HG03460 (cell line): Measurements from ENCODE around the gene HLTF.
"Not testable (repeated sequence)": the region's sequence is repeated elsewhere in the genome, so short reads cannot be mapped to it uniquely, and the experiment has no call there.

ENCODE experiments used
- ATAC-seq: cut with Tn5 transposase; IDR thresholded peaks from one replicate; pipeline ENCODE4 v1.9.1; 2021; ENCODE audit not compliant: unreplicated experiment

The HLTF gene

DNA sequence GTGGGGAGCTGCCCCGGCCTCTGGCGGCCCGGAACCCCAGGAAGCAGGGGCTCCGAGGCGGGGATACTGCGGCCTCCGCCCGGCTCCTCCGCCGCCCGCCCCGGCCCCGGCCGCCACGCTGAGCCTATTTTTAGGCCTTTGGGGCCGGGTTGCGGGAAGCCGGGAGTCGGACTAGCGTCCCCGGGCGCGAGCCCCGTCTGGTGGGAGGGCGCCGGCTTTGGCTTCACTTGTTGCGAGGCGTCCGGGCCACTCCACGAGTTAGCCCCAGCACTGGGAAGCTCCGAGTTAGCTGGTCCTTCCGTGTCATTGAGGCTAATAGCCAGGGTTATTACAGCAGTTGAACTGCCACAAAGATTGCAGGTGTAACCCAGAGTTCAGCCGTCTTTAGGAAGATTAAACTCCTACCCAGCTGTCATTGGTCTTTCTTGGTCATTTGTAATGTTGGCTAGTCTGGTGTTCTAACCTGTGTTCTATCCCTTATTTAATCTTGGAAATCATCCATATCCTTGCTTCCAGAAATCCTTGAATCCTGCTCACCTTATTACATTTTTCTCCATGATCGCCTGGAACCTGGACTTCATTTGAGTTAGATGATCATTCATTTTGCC is 94.2 kb downstream of the HLTF start:
- peak; percentile 17 for ATAC-seq

- peak; percentile 80 for ATAC-seq
These were observed 94.9 kb downstream of the HLTF start, which contains the start of gene GYG1 for GRCh38 chr3:148991219-148992026. Gene GYG1, plus strand, starts transcription at chr3:148991540. Its CDS starts 101 bp downstream, at chr3:148991641.

DNA sequence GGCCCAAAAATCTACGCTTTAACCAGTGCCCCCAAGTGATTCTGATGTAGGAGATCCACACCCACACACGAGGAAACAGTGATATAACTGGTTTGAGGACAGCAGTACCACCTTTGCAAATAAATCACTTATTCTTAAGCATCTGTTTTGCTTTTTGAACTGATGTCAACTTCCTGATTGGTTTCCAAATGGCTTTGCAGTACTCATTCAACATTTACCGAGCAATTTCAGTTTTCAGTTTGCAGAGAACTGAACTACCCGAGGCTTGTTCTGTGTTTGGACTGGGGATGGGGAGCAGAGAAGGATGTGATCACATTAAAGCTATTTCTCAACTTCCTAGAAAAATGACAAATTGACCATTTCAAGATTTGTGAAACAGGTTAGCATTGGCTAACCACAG is 96.1 kb downstream of the HLTF start:
- peak; percentile 47 for ATAC-seq

GRCh38 chr3:148987551-148987950 is 98.8 kb downstream of the HLTF start:
- ATAC-seq, result not testable (repeated sequence)

DNA sequence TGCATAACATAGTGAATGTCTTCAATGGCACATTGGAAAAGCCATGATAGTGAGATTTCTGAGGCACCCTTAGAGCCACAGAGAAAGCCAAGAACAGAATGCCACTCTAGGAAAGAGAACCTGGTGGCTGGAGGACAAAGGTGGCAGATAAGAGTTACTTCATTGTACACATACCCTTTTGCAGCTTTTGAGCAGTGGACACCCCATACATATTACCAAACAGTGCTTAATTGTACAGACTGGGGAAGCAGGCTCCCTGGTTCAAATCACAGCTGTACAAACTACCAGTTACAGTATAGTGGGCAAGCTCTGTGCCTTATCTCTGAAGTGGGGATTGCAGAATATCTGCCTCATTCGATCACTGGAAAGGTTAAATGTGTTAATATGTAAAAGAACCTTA is 105.1 kb downstream of the HLTF start:
- ATAC-seq, result no peak
